ENCODE data around the gene SYTL5. TPM values are rescaled to one million over a fixed set of nuclear protein-coding genes. Genes with fewer than 3 reads are reported as not detected.
A peak's percentile ranks its signal among the peaks of the same experiment; 100 is the strongest.

The SYTL5 gene
- total and polyA plus RNA-seq, 2 experiments from 2014 or later, result not detected

- in situ Hi-C loops (cut with MboI), result no loop called here
- Histone ChIP-seq H3K9ac (no peak overlapping the region), H3K27ac (no peak overlapping the region), H4K20me1 (ENCODE audit: insufficient read depth) (no peaks in the 10 kb centered on the region), H3K79me2 (ENCODE audit: insufficient read depth) (no peaks in the 10 kb centered on the region), H3K36me3 (ENCODE audit: low read depth) (no peaks in the 10 kb centered on the region), H3K4me3 (no peak overlapping the region), H3K4me1 (ENCODE audit: insufficient read depth) (peaks cover 16% of the 10 kb centered on the region), H3K9me3 (ENCODE audit: low read depth) (no peaks in the 10 kb centered on the region), H3K9me2 (ENCODE audit: insufficient read depth) (no peaks in the 10 kb centered on the region), H3K27me3 (replicated peaks; ENCODE audit: insufficient read depth) (no peaks in the 10 kb centered on the region), H3K4me2 (ENCODE audit: unreplicated experiment) (no peak overlapping the region), H2AFZ (no peak overlapping the region), H3F3A (ENCODE audit: insufficient read depth) (peaks cover 15% of the 10 kb centered on the region; the same call in 1 of the 2 replicates)
- WGBS, 2 experiments (ENCODE audit: low coverage in 1 of 2, low lambda C conversion rate in 2 of 2, missing lambda C conversion rate in 2 of 2), result 100% methylated on average over 1 of the region's 1 CpG
- DNase-seq, result no peak
- TF ChIP-seq EZH2phosphoT487 (IDR thresholded peaks at IDR 0.05; ENCODE audit: insufficient read depth, low read depth) (no peak), EZH2 (IDR thresholded peaks at IDR 0.05; ENCODE audit: insufficient read depth, poor library complexity, severe bottlenecking) (no peak)
These were observed 42.5 kb downstream of the SYTL5 start for GRCh38 chrX:38048886-38049285.

GRCh38 chrX:38050806-38051205 lies 44.5 kb downstream of the SYTL5 start:
- in situ Hi-C loops (cut with MboI), result no loop called here
- H3K27ac ChIP-seq, result no peak overlapping the region
- no peaks in the 10 kb centered on the region for H3K79me2 ChIP-seq (ENCODE audit: insufficient read depth)
- no peaks in the 10 kb centered on the region for H3K9me2 ChIP-seq (ENCODE audit: insufficient read depth)
- no peak for DNase-seq
- H3K4me2 ChIP-seq (ENCODE audit: unreplicated experiment), result no peak overlapping the region
- no peak overlapping the region for H3K4me3 ChIP-seq
- no peaks in the 10 kb centered on the region for H3K9me3 ChIP-seq (ENCODE audit: low read depth)
- peaks cover 23% of the 10 kb centered on the region for H3K4me1 ChIP-seq (ENCODE audit: insufficient read depth)
- TF ChIP-seq EZH2 (IDR thresholded peaks at IDR 0.05; ENCODE audit: insufficient read depth, poor library complexity, severe bottlenecking), result no peak
- TF ChIP-seq EZH2phosphoT487 (IDR thresholded peaks at IDR 0.05; ENCODE audit: insufficient read depth, low read depth), result no peak
- no peak overlapping the region for H3K9ac ChIP-seq
- no peaks in the 10 kb centered on the region for H3K27me3 ChIP-seq (replicated peaks; ENCODE audit: insufficient read depth)
- no peaks in the 10 kb centered on the region for H4K20me1 ChIP-seq (ENCODE audit: insufficient read depth)
- H3F3A ChIP-seq (ENCODE audit: insufficient read depth), result peaks cover 15% of the 10 kb centered on the region; the same call in 1 of the 2 replicates
- no peaks in the 10 kb centered on the region for H3K36me3 ChIP-seq (ENCODE audit: low read depth)
- WGBS, 2 experiments (ENCODE audit: low coverage in 1 of 2, low lambda C conversion rate in 2 of 2, missing lambda C conversion rate in 2 of 2), result 90 to 100% methylated on average over 1 of the region's 1 CpG
- H2AFZ ChIP-seq, result no peak overlapping the region

- Histone ChIP-seq H3F3A (ENCODE audit: insufficient read depth) (peaks cover 15% of the 10 kb centered on the region; the same call in 1 of the 2 replicates), H3K36me3 (ENCODE audit: low read depth) (no peaks in the 10 kb centered on the region), H3K9ac (no peak overlapping the region), H2AFZ (no peak overlapping the region), H3K79me2 (ENCODE audit: insufficient read depth) (no peaks in the 10 kb centered on the region), H3K4me2 (ENCODE audit: unreplicated experiment) (no peak overlapping the region), H3K27me3 (replicated peaks; ENCODE audit: insufficient read depth) (no peaks in the 10 kb centered on the region), H4K20me1 (ENCODE audit: insufficient read depth) (no peaks in the 10 kb centered on the region), H3K9me2 (ENCODE audit: insufficient read depth) (no peaks in the 10 kb centered on the region), H3K9me3 (ENCODE audit: low read depth) (no peaks in the 10 kb centered on the region), H3K4me1 (ENCODE audit: insufficient read depth) (peaks cover 23% of the 10 kb centered on the region), H3K27ac (peak overlapping the region; percentile 58), H3K4me3 (no peak overlapping the region)
- TF ChIP-seq EZH2 (IDR thresholded peaks at IDR 0.05; ENCODE audit: insufficient read depth, poor library complexity, severe bottlenecking) (no peak), EZH2phosphoT487 (IDR thresholded peaks at IDR 0.05; ENCODE audit: insufficient read depth, low read depth) (no peak)
- WGBS, 2 experiments (ENCODE audit: low coverage in 1 of 2, low lambda C conversion rate in 2 of 2, missing lambda C conversion rate in 2 of 2), result 0% methylated on average over 1 of the region's 1 CpG
- in situ Hi-C loops (cut with MboI), result no loop called here
- DNase-seq, result peak; percentile 83
These were observed 45.7 kb downstream of the SYTL5 start for GRCh38 chrX:38052096-38052495.

DNA sequence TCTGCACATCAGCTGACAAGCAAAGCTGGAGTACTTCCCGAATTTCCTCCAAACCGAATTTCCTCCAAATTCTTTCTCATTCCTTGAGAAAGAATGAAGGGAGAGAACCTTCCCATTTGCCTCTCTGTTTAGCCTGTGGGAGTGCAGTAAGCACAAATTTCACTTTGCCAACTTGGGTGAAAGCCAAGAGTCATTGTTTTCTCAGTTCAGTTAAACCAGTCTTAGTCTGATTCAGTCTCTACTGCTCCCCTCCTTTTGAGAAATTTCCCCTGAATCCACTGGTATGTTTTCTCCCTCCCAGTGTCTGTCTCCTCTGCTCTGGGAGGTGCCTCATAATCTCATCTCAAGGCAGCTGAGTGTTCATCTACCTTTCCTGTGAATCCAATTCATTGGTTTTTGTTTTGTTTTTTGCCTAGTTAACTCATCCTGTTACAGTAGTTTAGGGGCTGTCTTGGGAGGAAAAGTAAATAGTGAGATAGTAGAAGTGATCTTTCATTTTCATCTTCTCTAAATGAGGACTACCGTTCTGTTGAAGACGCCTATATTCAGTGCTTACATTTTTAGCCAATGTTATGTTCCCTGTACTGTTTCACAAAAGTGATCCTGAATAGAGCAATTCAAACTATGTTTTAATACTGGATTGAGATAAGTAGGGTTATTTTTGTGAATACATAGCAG lies 49.0 kb downstream of the SYTL5 start:
- in situ Hi-C loops (cut with MboI), result no loop called here
- no peaks in the 10 kb centered on the region for H3K79me2 ChIP-seq (ENCODE audit: insufficient read depth)
- no peaks in the 10 kb centered on the region for H3K9me2 ChIP-seq (ENCODE audit: insufficient read depth)
- peak; percentile 43 for DNase-seq
- no peaks in the 10 kb centered on the region for H3K9me3 ChIP-seq (ENCODE audit: low read depth)
- H3K4me2 ChIP-seq (ENCODE audit: unreplicated experiment), result no peak overlapping the region
- 51 to 63% methylated on average over 3 to 4 of the region's 4 CpGs for WGBS, 2 experiments (ENCODE audit: low coverage in 1 of 2, low lambda C conversion rate in 2 of 2, missing lambda C conversion rate in 2 of 2)
- no peak overlapping the region for H3K9ac ChIP-seq
- H3K27ac ChIP-seq, result no peak overlapping the region
- no peaks in the 10 kb centered on the region for H3K27me3 ChIP-seq (replicated peaks; ENCODE audit: insufficient read depth)
- H3K4me3 ChIP-seq, result no peak overlapping the region
- TF ChIP-seq EZH2phosphoT487 (IDR thresholded peaks at IDR 0.05; ENCODE audit: insufficient read depth, low read depth) (no peak), EZH2 (IDR thresholded peaks at IDR 0.05; ENCODE audit: insufficient read depth, poor library complexity, severe bottlenecking) (no peak)
- H3K4me1 ChIP-seq (ENCODE audit: insufficient read depth), result peaks cover 23% of the 10 kb centered on the region
- H3K36me3 ChIP-seq (ENCODE audit: low read depth), result no peaks in the 10 kb centered on the region
- no peak overlapping the region for H2AFZ ChIP-seq
- H3F3A ChIP-seq (ENCODE audit: insufficient read depth), result peaks cover 15% of the 10 kb centered on the region; the same call in 1 of the 2 replicates
- H4K20me1 ChIP-seq (ENCODE audit: insufficient read depth), result no peaks in the 10 kb centered on the region

All from GM23248 (cell line).